AG09309 (cell line): Measurements from ENCODE around the gene PDE4A.
"Not testable (repeated sequence)": the region's sequence is repeated elsewhere in the genome, so short reads cannot be mapped to it uniquely, and the experiment has no call there.

Source experiments
- DNase-seq: peaks from one replicate; pipeline ENCODE4 v3.0.0-alpha.2; 2010; ENCODE audit warnings: low read depth
- H3K4me3 ChIP-seq: 2 replicates; pipeline ENCODE4 v1.5.1; 2011; ENCODE audit warnings: mild to moderate bottlenecking, low read depth, low read length, moderate library complexity; ENCODE audit not compliant: control insufficient read depth
- TF ChIP-seq, protein P1 (sequence below): IDR thresholded peaks from 2 replicates; pipeline ENCODE4 v1.5.1; 2011; ENCODE audit warnings: mild to moderate bottlenecking, low read depth, low read length, inconsistent platforms; ENCODE audit not compliant: insufficient read depth, control insufficient read depth; ENCODE audit errors: missing control alignments

Gene PDE4A

DNA sequence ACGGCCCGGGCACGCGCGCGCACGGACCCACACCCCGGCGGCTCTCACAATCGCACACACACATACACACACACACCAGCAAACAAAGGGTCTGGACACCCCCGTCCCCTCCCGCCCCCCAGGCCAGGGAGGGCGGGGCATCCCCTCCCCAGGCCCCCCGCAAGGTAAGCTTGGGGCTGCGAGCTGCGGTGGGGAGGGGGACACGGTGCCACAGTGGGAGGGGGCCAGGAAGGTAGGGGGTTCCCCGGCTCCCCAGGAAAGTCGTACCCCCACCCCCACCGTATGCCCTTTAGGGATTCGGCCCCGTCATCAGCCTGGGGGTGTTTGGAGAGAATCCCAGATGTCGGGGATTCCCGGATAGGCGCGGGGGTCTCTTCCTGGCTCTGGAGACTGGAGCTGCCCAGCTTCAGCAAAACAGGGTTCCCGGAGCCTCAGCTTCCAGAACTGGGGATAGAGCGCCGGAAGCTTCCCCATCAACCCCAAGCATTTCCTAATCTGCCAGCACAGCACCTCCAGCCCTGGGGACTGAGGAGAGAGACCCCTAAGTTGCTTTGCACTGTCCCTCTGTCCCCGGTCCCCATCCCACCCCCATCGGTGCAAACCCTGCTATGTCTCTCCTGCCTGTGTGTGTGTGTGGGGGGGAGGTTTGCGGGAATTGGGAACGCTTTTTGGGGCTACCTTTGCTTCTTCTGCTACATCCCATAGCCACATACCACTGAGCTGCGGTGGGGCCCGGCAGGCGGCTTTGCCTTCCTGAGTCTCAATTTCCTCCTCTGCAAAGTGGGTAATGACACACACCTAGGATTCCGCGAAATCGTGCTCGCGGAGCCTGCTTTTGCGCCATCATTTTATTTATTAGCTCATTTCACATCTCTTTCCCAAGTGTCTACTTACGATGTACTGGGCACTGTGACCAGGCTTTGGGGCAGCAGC, 15.2 kb upstream of the PDE4A start:
- no peak for DNase-seq
- H3K4me3 ChIP-seq, result peak overlapping the region; percentile 96
- TF ChIP-seq, protein P1, sequence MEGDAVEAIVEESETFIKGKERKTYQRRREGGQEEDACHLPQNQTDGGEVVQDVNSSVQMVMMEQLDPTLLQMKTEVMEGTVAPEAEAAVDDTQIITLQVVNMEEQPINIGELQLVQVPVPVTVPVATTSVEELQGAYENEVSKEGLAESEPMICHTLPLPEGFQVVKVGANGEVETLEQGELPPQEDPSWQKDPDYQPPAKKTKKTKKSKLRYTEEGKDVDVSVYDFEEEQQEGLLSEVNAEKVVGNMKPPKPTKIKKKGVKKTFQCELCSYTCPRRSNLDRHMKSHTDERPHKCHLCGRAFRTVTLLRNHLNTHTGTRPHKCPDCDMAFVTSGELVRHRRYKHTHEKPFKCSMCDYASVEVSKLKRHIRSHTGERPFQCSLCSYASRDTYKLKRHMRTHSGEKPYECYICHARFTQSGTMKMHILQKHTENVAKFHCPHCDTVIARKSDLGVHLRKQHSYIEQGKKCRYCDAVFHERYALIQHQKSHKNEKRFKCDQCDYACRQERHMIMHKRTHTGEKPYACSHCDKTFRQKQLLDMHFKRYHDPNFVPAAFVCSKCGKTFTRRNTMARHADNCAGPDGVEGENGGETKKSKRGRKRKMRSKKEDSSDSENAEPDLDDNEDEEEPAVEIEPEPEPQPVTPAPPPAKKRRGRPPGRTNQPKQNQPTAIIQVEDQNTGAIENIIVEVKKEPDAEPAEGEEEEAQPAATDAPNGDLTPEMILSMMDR, result no peak

DNA sequence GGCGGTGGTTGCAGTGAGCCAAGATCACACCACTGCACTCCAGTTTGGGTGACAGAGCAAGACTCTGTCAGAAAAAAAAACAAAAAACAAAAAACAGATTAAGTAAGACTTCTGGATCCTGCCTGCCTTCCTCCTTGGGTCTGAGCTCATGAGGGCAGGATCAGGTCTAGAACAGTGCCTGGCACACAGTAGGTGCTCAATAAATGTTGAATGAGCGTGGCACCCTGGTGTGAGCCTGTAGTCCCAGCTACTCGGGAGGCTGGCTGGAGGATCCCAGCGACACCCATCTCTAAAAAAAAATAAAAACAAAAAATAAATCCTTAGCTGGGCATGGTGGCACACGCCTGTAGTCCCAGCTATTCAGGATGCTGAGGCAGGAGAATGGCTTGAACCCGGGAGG, 14.1 kb upstream of the PDE4A start:
- DNase-seq, result no peak
- TF ChIP-seq, protein P1, result no peak
- no peak overlapping the region for H3K4me3 ChIP-seq

DNA sequence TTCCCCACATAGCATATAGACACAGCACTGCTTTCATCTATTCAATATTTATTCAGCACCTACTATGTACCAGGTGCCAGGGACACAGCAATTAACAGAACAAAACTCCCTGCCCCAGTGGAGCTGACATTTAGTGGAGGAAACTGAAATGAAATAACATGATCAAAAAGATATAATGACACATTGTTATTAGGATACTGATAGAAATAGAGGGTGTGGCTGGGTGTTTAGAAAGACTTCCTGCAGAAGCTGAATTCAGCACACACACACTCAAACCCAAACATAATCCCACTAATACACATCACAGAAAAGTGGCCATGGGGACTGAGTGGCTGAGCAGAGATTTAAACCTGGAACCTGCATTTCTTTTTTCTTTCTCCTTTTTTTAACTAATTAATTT, 13.2 kb upstream of the PDE4A start:
- TF ChIP-seq, protein P1, result no peak
- no peak for DNase-seq
- no peak overlapping the region for H3K4me3 ChIP-seq

DNA sequence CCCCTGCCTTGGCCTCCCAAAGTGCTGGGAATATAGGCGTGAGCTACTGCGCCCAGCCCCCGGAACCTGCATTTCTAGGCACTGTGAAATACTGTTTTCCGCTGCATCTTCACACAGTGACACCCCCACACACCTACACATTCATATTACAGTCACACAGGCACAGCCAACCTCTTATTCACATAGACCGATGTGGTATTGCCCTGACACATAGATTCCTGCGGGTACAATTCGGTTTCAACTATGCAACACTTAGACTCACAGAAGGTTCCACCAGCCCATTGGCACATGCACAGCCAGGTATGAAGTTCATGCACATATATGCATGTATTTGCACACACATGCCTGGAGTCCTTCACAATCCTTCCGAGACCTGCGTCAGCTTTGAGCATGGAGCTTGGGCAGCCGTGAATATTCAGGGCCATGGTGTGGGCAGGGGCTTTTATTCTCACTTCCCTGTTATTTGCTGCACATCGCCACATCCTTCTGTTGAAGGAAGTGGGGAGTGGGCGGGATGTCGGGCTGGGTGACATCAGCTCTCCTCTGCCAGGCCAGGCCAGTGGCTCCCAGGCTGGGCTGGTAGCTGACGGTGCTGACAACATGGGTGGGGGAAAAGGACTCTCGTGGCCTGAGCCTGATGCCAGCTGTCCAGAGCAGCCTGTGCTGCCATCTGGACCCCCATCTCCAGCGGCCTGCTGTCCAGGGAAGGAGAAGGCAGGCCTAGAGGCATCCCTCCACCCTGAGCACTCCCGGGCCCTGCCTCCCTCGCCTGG, 11.6 kb upstream of the PDE4A start:
- no peak overlapping the region for H3K4me3 ChIP-seq
- DNase-seq, result no peak
- TF ChIP-seq, protein P1, result no peak

DNA sequence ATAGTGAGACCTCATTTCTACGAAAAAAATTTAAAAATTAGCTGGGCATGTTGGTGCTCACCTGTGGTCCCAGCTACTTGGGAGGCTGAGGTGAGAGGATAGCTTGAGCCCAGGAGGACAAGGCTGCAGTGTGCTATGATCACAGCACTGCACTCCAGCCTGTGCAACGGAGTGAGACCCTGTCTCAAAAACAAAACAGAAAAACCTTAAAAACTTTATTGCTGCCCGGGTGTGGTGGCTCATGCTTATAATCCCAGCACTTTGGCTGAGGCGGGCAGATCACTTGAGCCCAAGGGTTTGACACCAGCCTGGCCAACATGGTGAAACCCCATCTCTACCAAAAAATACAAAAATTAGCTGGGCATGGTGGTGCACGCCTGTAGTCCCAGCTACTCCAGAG, 9.1 kb upstream of the PDE4A start:
- not testable (repeated sequence) for H3K4me3 ChIP-seq, DNase-seq

DNA sequence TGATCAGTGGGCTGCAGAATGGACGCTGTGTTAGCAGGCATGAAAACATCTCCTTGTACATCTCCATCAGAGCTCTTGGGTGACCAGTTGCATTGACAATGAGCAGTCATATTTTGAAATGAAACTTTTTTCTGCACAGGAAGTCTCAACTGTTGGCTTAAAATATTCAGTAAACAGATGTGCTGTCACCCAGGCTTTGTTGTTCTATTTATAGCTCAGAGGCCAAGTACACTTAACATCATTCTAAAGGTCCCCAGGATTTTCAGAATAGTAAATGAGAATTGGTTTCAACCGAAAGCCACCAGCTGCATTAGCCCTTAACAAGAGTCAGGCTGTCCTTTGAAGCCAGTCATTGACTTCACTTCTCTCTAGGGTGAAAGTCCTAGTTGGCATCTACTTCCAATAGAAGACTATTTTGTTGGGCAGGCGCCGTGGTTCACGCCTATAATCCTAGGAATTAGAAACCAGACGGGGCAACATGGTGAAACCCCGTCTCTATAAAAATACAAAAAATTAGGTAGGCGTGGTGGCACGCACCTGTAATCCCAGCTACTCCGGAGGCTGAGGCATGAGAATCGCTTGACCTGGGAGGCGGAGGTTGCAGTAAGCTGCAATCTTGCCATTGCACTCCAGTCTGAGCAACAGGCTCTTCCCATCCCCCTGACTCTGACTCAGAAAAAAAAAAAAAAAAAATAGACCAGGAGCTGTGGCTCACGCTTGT, 7.9 kb upstream of the PDE4A start:
- H3K4me3 ChIP-seq, result no peak overlapping the region
- no peak for DNase-seq
- TF ChIP-seq, protein P1, result no peak
